Measurements from ENCODE around the gene MLXIP.

DNA sequence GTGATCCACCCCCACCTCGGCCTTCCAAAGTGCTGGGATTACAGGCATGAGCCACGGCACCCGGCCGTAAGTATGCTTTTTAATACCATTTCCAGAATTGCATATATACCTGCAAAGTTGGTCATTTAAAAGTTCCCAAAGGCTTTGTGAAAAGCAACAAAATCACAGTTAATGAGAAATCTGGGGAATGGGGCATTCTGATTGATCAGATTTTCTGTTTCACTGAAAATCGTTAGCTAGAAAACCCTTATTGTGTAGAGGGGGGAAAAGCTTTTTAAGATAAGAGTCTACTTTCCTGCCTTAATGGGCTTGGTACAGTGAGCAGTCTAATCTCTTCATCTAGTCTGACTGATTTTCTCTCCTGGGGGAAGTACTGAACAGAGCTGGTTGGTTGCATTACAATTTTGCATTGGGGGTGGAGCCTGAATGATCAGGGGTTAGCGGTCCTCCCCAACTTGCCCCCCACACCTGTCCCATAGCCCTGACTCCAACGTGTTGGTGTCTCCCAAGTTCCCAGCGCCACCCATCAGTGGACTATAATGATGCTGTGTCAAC is 71.6 kb downstream of the MLXIP start:
- TF ChIP-seq, protein P1, sequence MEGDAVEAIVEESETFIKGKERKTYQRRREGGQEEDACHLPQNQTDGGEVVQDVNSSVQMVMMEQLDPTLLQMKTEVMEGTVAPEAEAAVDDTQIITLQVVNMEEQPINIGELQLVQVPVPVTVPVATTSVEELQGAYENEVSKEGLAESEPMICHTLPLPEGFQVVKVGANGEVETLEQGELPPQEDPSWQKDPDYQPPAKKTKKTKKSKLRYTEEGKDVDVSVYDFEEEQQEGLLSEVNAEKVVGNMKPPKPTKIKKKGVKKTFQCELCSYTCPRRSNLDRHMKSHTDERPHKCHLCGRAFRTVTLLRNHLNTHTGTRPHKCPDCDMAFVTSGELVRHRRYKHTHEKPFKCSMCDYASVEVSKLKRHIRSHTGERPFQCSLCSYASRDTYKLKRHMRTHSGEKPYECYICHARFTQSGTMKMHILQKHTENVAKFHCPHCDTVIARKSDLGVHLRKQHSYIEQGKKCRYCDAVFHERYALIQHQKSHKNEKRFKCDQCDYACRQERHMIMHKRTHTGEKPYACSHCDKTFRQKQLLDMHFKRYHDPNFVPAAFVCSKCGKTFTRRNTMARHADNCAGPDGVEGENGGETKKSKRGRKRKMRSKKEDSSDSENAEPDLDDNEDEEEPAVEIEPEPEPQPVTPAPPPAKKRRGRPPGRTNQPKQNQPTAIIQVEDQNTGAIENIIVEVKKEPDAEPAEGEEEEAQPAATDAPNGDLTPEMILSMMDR (conservative IDR thresholded peaks at IDR 0.05; ENCODE audit: low read length), result no peak
- no peak for TF ChIP-seq EZH2phosphoT487 (IDR thresholded peaks at IDR 0.05; ENCODE audit: borderline replicate concordance)

Measured in Loucy (cell line).